Measurements from ENCODE around the gene PRKAR1B. TPM values are rescaled to one million over a fixed set of nuclear protein-coding genes. Genes with fewer than 3 reads are reported as not detected.

Gene PRKAR1B
- total RNA-seq, 2 donors from 2014 or later, result 2.0 to 3.4 TPM

- Histone ChIP-seq H3K4me3 (no peak overlapping the region), H3K27me3 (no peaks in the 10 kb centered on the region)
Observed at GRCh38 chr7:560966-561630, 166.0 kb downstream of the PRKAR1B start.

GRCh38 chr7:559396-559705 is 167.7 kb downstream of the PRKAR1B start:
- peaks cover 28% of the 10 kb centered on the region for H3K4me1 ChIP-seq
- no peaks in the 10 kb centered on the region for H3K9me3 ChIP-seq
- intact Hi-C loops (cut with DNase I), result no loop called here
- no peak overlapping the region for H3K27ac ChIP-seq
- no peak overlapping the region for H3K4me3 ChIP-seq
- H3K36me3 ChIP-seq (replicated peaks in 1 of 2; ENCODE audit: insufficient read depth in 1 of 2, low read depth in 2 of 2), result no peaks in the 10 kb centered on the region
- DNase-seq, result no peak
- no peaks in the 10 kb centered on the region for H3K27me3 ChIP-seq
- TF ChIP-seq CTCF (IDR thresholded peaks at IDR 0.05) (no peak), POLR2A (IDR thresholded peaks at IDR 0.05) (no peak)
- 89 to 96% methylated on average over 8 to 21 of the region's 21 CpGs for WGBS, 2 donors
- no peak for ATAC-seq

More at GRCh38 chr7:560966-561630, 166.0 kb downstream of the PRKAR1B start:
- Histone ChIP-seq H3K36me3 (replicated peaks in 1 of 2; ENCODE audit: insufficient read depth in 1 of 2, low read depth in 2 of 2) (no peaks in the 10 kb centered on the region), H3K4me1 (peaks cover 28% of the 10 kb centered on the region), H3K9me3 (no peaks in the 10 kb centered on the region), H3K27ac (peak overlapping the region; percentile 65 to 83 (median 80))
- WGBS, 2 donors, result 51 to 61% methylated on average over 21 of the region's 21 CpGs
- ATAC-seq (no peak), DNase-seq (no peak)
- intact Hi-C loops (cut with DNase I), result no loop called here
- peak in 4 of 7 experiments; percentile 36 to 54 (median 50) for TF ChIP-seq CTCF (IDR thresholded peaks at IDR 0.05)
- TF ChIP-seq POLR2A (IDR thresholded peaks at IDR 0.05), result peak in 1 of 3 donors; percentile 54

GRCh38 chr7:557558-557881 is 169.6 kb downstream of the PRKAR1B start:
- Histone ChIP-seq H3K36me3 (replicated peaks in 1 of 2; ENCODE audit: insufficient read depth in 1 of 2, low read depth in 2 of 2) (no peaks in the 10 kb centered on the region), H3K4me3 (no peak overlapping the region), H3K27ac (no peak overlapping the region), H3K9me3 (no peaks in the 10 kb centered on the region), H3K27me3 (no peaks in the 10 kb centered on the region), H3K4me1 (peaks cover 35% of the 10 kb centered on the region)
- DNase-seq (no peak), ATAC-seq (no peak)
- WGBS, 2 donors, result 89 to 96% methylated on average over 5 to 12 of the region's 12 CpGs
- TF ChIP-seq CTCF (IDR thresholded peaks at IDR 0.05) (no peak), POLR2A (IDR thresholded peaks at IDR 0.05) (no peak)
- intact Hi-C loops (cut with DNase I), result no loop called here

GRCh38 chr7:556837-557557 is 170.1 kb downstream of the PRKAR1B start:
- H3K27ac ChIP-seq, result no peak overlapping the region

More at GRCh38 chr7:556837-557557, 170.1 kb downstream of the PRKAR1B start:
- H3K36me3 ChIP-seq (replicated peaks in 1 of 2; ENCODE audit: insufficient read depth in 1 of 2, low read depth in 2 of 2), result no peaks in the 10 kb centered on the region
- H3K4me1 ChIP-seq, result peaks cover 32% of the 10 kb centered on the region
- intact Hi-C loops (cut with DNase I), result no loop called here
- TF ChIP-seq CTCF (IDR thresholded peaks at IDR 0.05) (no peak), POLR2A (IDR thresholded peaks at IDR 0.05) (no peak)
- H3K4me3 ChIP-seq, result no peak overlapping the region
- ATAC-seq (no peak), DNase-seq (no peak)
- no peaks in the 10 kb centered on the region for H3K9me3 ChIP-seq
- WGBS, 2 donors, result 91 to 92% methylated on average over 19 to 31 of the region's 32 CpGs
- no peaks in the 10 kb centered on the region for H3K27me3 ChIP-seq
